Heart left ventricle (tissue), 16 donors: ENCODE data around the gene AGTRAP. TPM values are rescaled to one million over a fixed set of nuclear protein-coding genes. Genes with fewer than 3 reads are reported as not detected.

Experiments used
- ATAC-seq, 4 donors: fragments of 200-7000 bp; cut with Tn5 transposase; one replicate each; pipeline ENCODE4 v1.9.1; 2020 to 2022; ENCODE audit warnings: moderate library complexity in 4 of 4, mild to moderate bottlenecking in 3 of 4, moderate number of reproducible peaks in 1 of 4
- DNase-seq, 5 donors: peaks; one replicate each; pipeline ENCODE4 v3.0.0-alpha.2; 2020
- H3K27ac ChIP-seq, 12 donors: fragments of 200-600 bp; sonication (generic) in 4 of 12; one replicate each; pipeline versions ENCODE4 v1.5.0 to v1.8.0; 2016 to 2022; ENCODE audit warnings: mild to moderate bottlenecking in 2 of 12
- H3K27me3 ChIP-seq, 9 donors: fragments of 200-600 bp; sonication (generic) in 2 of 9; one replicate each; pipeline versions ENCODE4 v1.5.1 to v1.8.0; 2016 to 2022; ENCODE audit warnings: mild to moderate bottlenecking in 3 of 9
- H3K36me3 ChIP-seq, 9 donors: fragments of 200-600 bp; sonication (generic) in 2 of 9; one replicate each; pipeline versions ENCODE4 v1.5.0 to v1.8.0; 2018 to 2022; ENCODE audit warnings: mild to moderate bottlenecking in 2 of 9
- H3K4me1 ChIP-seq, 12 donors: fragments of 200-600 bp; sonication (generic) in 4 of 12; one replicate each; pipeline versions ENCODE4 v1.5.0 to v1.8.0; 2016 to 2022; ENCODE audit warnings: mild to moderate bottlenecking in 3 of 12
- H3K4me3 ChIP-seq, 12 donors: fragments of 200-600 bp; sonication (generic) in 4 of 12; one replicate each; pipeline versions ENCODE4 v1.5.0 to v1.8.0; 2017 to 2022; ENCODE audit warnings: mild to moderate bottlenecking in 9 of 12, moderate library complexity in 4 of 12
- H3K9me3 ChIP-seq, 12 donors: fragments of 200-600 bp; sonication (generic) in 4 of 12; one replicate each; pipeline versions ENCODE4 v1.5.0 to v1.8.0; 2016 to 2022; ENCODE audit warnings: mild to moderate bottlenecking in 1 of 12
- POLR2A ChIP-seq, 2 donors: fragments of 450-650 bp; IDR thresholded peaks; one replicate each; pipeline ENCODE4 v1.6.1; 2017; ENCODE audit warnings: antibody characterized with exemption in 2 of 2, mild to moderate bottlenecking in 2 of 2, moderate library complexity in 2 of 2
- WGBS, 4 donors: extraction: QIAGEN DNeasy Blood & Tissue Kit in 2 of 4; methylation state at CpG; one replicate each; pipeline versions ENCODE4 v1.1.5 to v1.1.7; 2013 to 2018; 5-methylcytosine and 5-hydroxymethylcytosine counted together
- intact Hi-C, 10 donors: fragments of 100-400 bp; cut with DNase I; formaldehyde crosslinking; loops; one replicate each; pipeline versions ENCODE4 v1.11.1 to v1.14.2; 2022
- polyA plus RNA-seq, 2 donors: library from polyadenylated mRNA; stranded (reverse); fragments of 200-250 nt; gene quantifications; one replicate each; pipeline ENCODE4 v1.2.3, GENCODE V29; 2013
- total RNA-seq, 9 donors: library from RNA; depleted of rRNA in 2 of 9; stranded (reverse); fragments of >200 nt in 2 of 9; fragmentation: NEBNext Ultra II Directional in 3 of 9; extraction: Animal tissue kit (Norgen Biotek cat#: 25700) in 3 of 9; gene quantifications; one replicate each; pipeline versions ENCODE4 v1.1.0 to v1.2.4, GENCODE V29; 2016 to 2023
- TF ChIP-seq, protein P1 (sequence below), 12 donors: fragments of 200-600 bp; sonication (generic) in 4 of 12; IDR thresholded peaks; one replicate each; pipeline versions ENCODE4 v1.5.0 to v1.8.0; 2018 to 2022; ENCODE audit warnings: antibody characterized with exemption in 12 of 12, mild to moderate bottlenecking in 5 of 12
- donor health status: ischemic (EF 13 %, LVEDD 7.1; RV severe dilation, severe dysfunction).
- donor health status: healthy with polysubstance abuse.
- donor health status: DM: no; HTN: yes; CAD: no.
- donor health status: DM: no; HTN: no; CAD: no.
- donor health status: ischemic (EF 25% LVEDD 6.9; RV normal size, moderate dysfunction).
- donor health status: ischemic (EF 25% LVEDD 5.7; RV mildly dilated, moderate dysfunction).
- donor health status: healthy.
- donor health status: DM: yes; HTN: yes; CAD: no.
- donor health status: ischemic (EF 35%, LVEDD 5.7; RV mildly dilated, moderate dysfunction).
- donor health status: nonischemic (EF 11% LVEDD 7.7; RV severe dilation, severe dysfunction).
- donor health status: DM: yes; HTN: yes; CAD: no.
- donor health status: PGD.
- donor health status: ischemic (EF 29% LVEDD 5.4; RV normal size, mild dysfunction).
- donor health status: nonischemic (EF 23%, LVEDD 6.1; RV moderate dilation, normal function).

The AGTRAP gene
- total and polyA plus RNA-seq, 11 donors, result 11.8 to 134 (median 24.5) TPM

- TF ChIP-seq, protein P1, sequence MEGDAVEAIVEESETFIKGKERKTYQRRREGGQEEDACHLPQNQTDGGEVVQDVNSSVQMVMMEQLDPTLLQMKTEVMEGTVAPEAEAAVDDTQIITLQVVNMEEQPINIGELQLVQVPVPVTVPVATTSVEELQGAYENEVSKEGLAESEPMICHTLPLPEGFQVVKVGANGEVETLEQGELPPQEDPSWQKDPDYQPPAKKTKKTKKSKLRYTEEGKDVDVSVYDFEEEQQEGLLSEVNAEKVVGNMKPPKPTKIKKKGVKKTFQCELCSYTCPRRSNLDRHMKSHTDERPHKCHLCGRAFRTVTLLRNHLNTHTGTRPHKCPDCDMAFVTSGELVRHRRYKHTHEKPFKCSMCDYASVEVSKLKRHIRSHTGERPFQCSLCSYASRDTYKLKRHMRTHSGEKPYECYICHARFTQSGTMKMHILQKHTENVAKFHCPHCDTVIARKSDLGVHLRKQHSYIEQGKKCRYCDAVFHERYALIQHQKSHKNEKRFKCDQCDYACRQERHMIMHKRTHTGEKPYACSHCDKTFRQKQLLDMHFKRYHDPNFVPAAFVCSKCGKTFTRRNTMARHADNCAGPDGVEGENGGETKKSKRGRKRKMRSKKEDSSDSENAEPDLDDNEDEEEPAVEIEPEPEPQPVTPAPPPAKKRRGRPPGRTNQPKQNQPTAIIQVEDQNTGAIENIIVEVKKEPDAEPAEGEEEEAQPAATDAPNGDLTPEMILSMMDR (IDR thresholded peaks at IDR 0.05), result no peak
- TF ChIP-seq POLR2A (IDR thresholded peaks at IDR 0.05), result no peak
- Histone ChIP-seq H3K4me3 (no peak overlapping the region), H3K36me3 (no peaks in the 10 kb centered on the region), H3K9me3 (no peaks in the 10 kb centered on the region), H3K27ac (no peak overlapping the region), H3K27me3 (no peaks in the 10 kb centered on the region), H3K4me1 (peaks cover 0 to 12% (median 3%) of the 10 kb centered on the region in 12 donors)
- ATAC-seq (no peak), DNase-seq (no peak)
- intact Hi-C loops, result no loop called here
Observed at GRCh38 chr1:11770011-11770410, 34.1 kb downstream of the AGTRAP start.

GRCh38 chr1:11771481-11772043 is 35.6 kb downstream of the AGTRAP start:
- H3K27me3 ChIP-seq, result no peaks in the 10 kb centered on the region
- 70 to 80% (median 77%) methylated on average over 11 of the region's 11 CpGs for WGBS, 4 donors

DNA sequence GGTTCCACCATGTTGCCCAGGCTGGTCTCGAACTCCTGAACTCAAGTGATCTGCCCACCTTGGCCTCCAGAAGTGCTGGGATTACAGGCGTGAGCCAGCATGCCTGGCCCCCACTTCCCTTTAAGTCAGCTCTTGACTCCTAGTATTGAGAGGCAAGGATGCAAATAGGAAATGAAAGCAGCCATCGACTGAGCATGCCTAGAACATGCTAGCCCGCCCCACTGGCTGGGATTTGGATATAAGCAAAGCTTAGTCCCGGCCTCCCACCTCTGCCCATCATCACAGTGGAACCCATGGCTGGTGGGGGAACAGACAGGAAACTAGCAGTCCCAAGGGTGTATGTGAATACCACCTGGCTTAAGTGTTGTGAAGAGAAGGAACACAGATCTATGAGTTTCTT is 36.5 kb downstream of the AGTRAP start:
- no peak for DNase-seq

More at GRCh38 chr1:11771481-11772043, 35.6 kb downstream of the AGTRAP start:
- no peak for TF ChIP-seq POLR2A (IDR thresholded peaks at IDR 0.05)
- TF ChIP-seq, protein P1 (IDR thresholded peaks at IDR 0.05), result no peak
- H3K4me1 ChIP-seq, result peaks cover 0 to 12% (median 3%) of the 10 kb centered on the region in 12 donors
- DNase-seq (no peak), ATAC-seq (no peak)
- H3K27ac ChIP-seq, result no peak overlapping the region
- no peaks in the 10 kb centered on the region for H3K9me3 ChIP-seq
- no peak overlapping the region for H3K4me3 ChIP-seq
- intact Hi-C loops, result no loop called here
- H3K36me3 ChIP-seq, result no peaks in the 10 kb centered on the region

GRCh38 chr1:11774753-11775152 is 38.8 kb downstream of the AGTRAP start:
- 91 to 97% (median 93%) methylated on average over 9 of the region's 9 CpGs for WGBS, 4 donors
- Histone ChIP-seq H3K4me1 (peaks cover 0 to 4% (median 0%) of the 10 kb centered on the region in 12 donors), H3K4me3 (no peak overlapping the region), H3K27me3 (no peaks in the 10 kb centered on the region), H3K27ac (no peak overlapping the region), H3K9me3 (no peaks in the 10 kb centered on the region), H3K36me3 (no peaks in the 10 kb centered on the region)
- intact Hi-C loops, result no loop called here
- TF ChIP-seq, protein P1 (IDR thresholded peaks at IDR 0.05), result no peak
- no peak for TF ChIP-seq POLR2A (IDR thresholded peaks at IDR 0.05)
- DNase-seq, result no peak
- no peak for ATAC-seq

More for the DNA sequence above, 36.5 kb downstream of the AGTRAP start:
- H3K4me1 ChIP-seq, result peaks cover 0 to 12% (median 3%) of the 10 kb centered on the region in 12 donors
- no peak for ATAC-seq
- TF ChIP-seq, protein P1 (IDR thresholded peaks at IDR 0.05), result no peak
- no peak for TF ChIP-seq POLR2A (IDR thresholded peaks at IDR 0.05)
- intact Hi-C loops, result no loop called here
- WGBS, 4 donors, result 58 to 69% (median 64%) methylated on average over 5 of the region's 5 CpGs
- no peaks in the 10 kb centered on the region for H3K27me3 ChIP-seq
- H3K4me3 ChIP-seq, result no peak overlapping the region
- H3K9me3 ChIP-seq, result no peaks in the 10 kb centered on the region
- no peak overlapping the region for H3K27ac ChIP-seq
- H3K36me3 ChIP-seq, result no peaks in the 10 kb centered on the region
